GM12878 (cell line): Measurements from ENCODE around the gene CAMTA1. TPM values are rescaled to one million over a fixed set of nuclear protein-coding genes. Genes with fewer than 3 reads are reported as not detected.

Source experiments
- CHD1 ChIP-seq: IDR thresholded peaks from 2 replicates; pipeline ENCODE4 v1.6.1; 2012; ENCODE audit warnings: low read depth, low read length, improper control_type of control experiment
- CHD4 ChIP-seq: fragments of 200-600 bp; sonication (generic); IDR thresholded peaks from 2 replicates; pipeline ENCODE4 v1.6.1; 2016; ENCODE audit warnings: mild to moderate bottlenecking
- ESRRA ChIP-seq: IDR thresholded peaks from 2 replicates; pipeline ENCODE4 v1.6.1; 2012; ENCODE audit warnings: mild to moderate bottlenecking, low read length, improper control_type of control experiment
- MYB ChIP-seq: fragments of 150-350 bp; IDR thresholded peaks from 2 replicates; pipeline ENCODE4 v1.6.1; 2014; ENCODE audit warnings: mild to moderate bottlenecking, low read depth, low read length, borderline replicate concordance
- NR2C2 ChIP-seq: IDR thresholded peaks from 2 replicates; pipeline ENCODE4 v1.6.1; 2011; ENCODE audit warnings: borderline replicate concordance, low read depth; ENCODE audit not compliant: control insufficient read depth, insufficient read length
- SP1 ChIP-seq: IDR thresholded peaks from one replicate; pipeline ENCODE4 v1.6.1; 2011; ENCODE audit warnings: low read depth, low read length
- TARDBP ChIP-seq: IDR thresholded peaks from 2 replicates; pipeline ENCODE4 v1.6.1; 2016; ENCODE audit warnings: borderline replicate concordance
- polyA plus RNA-seq, 11 experiments: library from polyadenylated mRNA; depleted of rRNA in 4 of 11; unstranded in 6 of 11; stranded (reverse) in 5 of 11; fragments of >200 nt; fragmentation: Nextera tagmentation in 4 of 11; fragmentation: Illumina TruSeq in 1 of 11; extraction: Ambion mirVana in 4 of 11; extraction: Trizol in 1 of 11; gene quantifications; 1 replicate in 1 of 11; 2 replicates in 10 of 11; pipeline versions ENCODE4 v1.2.1 to v1.2.3, GENCODE V29; 2011 to 2016; ENCODE audit warnings: inconsistent platforms in 2 of 11, missing spikeins in 2 of 11, low read depth in 1 of 11
- total RNA-seq, 4 experiments: library from RNA; depleted of rRNA in 3 of 4; stranded (reverse); fragments of >200 nt in 3 of 4; fragmentation: Illumina TruSeq in 1 of 4; extraction: Trizol in 1 of 4; gene quantifications; 2 replicates each; pipeline versions ENCODE4 v1.2.1 to v1.2.3, GENCODE V29; 2013 to 2021
- TF ChIP-seq, protein P1 (sequence below): fragments of 450-650 bp; IDR thresholded peaks from 2 replicates; pipeline ENCODE4 v1.6.1; 2016; ENCODE audit warnings: mild to moderate bottlenecking, moderate library complexity, borderline replicate concordance
- TF ChIP-seq, protein P2 (sequence below): fragments of 450-650 bp; formaldehyde crosslinking; IDR thresholded peaks from 2 replicates; pipeline ENCODE4 v1.4.0; 2022; ENCODE audit warnings: mild to moderate bottlenecking, moderate library complexity

CAMTA1 gene
- total and polyA plus RNA-seq, 10 of the 15 experiments (the other 5 are each of a cell fraction or from before 2014, with no cell fraction given) = 37.7 to 148 (median 76.4) TPM

DNA sequence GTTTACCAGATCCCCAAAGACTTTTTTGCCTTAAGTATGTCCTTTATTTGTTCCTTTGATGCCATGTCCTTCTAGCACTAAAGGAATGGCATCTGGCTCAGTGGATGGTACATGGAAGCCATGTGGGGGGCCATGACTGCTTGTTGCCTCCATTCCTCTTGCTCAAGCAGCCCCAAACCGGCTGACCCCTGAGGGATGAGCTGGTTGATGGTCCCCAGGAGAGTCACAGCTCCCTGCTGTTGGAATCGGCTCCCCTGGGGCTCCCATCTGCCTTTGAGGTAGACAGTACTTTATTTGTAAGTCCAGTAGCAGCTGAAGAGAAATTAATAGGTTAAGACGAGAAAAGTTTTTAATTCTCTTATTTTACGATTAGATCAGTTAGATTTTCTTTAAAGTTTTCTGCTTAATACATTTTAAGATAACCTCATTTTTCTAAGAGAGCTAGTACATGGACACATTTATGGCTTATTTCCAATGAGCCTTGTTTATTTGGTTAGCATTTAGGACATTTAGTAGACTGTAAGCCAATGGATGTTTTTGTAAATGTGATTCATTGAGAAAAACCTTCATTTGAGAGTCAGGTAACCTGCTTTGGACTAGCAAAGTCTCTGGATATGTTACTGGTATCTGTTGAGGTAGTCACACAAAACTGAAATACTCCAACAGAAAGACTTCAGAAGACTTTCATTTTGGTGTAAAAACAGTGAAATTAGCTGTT, 88.2 kb downstream of the CAMTA1 start (continued):
- TF ChIP-seq, protein P1, sequence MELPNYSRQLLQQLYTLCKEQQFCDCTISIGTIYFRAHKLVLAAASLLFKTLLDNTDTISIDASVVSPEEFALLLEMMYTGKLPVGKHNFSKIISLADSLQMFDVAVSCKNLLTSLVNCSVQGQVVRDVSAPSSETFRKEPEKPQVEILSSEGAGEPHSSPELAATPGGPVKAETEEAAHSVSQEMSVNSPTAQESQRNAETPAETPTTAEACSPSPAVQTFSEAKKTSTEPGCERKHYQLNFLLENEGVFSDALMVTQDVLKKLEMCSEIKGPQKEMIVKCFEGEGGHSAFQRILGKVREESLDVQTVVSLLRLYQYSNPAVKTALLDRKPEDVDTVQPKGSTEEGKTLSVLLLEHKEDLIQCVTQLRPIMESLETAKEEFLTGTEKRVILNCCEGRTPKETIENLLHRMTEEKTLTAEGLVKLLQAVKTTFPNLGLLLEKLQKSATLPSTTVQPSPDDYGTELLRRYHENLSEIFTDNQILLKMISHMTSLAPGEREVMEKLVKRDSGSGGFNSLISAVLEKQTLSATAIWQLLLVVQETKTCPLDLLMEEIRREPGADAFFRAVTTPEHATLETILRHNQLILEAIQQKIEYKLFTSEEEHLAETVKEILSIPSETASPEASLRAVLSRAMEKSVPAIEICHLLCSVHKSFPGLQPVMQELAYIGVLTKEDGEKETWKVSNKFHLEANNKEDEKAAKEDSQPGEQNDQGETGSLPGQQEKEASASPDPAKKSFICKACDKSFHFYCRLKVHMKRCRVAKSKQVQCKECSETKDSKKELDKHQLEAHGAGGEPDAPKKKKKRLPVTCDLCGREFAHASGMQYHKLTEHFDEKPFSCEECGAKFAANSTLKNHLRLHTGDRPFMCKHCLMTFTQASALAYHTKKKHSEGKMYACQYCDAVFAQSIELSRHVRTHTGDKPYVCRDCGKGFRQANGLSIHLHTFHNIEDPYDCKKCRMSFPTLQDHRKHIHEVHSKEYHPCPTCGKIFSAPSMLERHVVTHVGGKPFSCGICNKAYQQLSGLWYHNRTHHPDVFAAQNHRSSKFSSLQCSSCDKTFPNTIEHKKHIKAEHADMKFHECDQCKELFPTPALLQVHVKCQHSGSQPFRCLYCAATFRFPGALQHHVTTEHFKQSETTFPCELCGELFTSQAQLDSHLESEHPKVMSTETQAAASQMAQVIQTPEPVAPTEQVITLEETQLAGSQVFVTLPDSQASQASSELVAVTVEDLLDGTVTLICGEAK = no peak
- TF ChIP-seq CHD1 (no peak), ESRRA (no peak), MYB (no peak), TARDBP (no peak), CHD4 (no peak), SP1 (no peak), NR2C2 (no peak)
- TF ChIP-seq, protein P2, sequence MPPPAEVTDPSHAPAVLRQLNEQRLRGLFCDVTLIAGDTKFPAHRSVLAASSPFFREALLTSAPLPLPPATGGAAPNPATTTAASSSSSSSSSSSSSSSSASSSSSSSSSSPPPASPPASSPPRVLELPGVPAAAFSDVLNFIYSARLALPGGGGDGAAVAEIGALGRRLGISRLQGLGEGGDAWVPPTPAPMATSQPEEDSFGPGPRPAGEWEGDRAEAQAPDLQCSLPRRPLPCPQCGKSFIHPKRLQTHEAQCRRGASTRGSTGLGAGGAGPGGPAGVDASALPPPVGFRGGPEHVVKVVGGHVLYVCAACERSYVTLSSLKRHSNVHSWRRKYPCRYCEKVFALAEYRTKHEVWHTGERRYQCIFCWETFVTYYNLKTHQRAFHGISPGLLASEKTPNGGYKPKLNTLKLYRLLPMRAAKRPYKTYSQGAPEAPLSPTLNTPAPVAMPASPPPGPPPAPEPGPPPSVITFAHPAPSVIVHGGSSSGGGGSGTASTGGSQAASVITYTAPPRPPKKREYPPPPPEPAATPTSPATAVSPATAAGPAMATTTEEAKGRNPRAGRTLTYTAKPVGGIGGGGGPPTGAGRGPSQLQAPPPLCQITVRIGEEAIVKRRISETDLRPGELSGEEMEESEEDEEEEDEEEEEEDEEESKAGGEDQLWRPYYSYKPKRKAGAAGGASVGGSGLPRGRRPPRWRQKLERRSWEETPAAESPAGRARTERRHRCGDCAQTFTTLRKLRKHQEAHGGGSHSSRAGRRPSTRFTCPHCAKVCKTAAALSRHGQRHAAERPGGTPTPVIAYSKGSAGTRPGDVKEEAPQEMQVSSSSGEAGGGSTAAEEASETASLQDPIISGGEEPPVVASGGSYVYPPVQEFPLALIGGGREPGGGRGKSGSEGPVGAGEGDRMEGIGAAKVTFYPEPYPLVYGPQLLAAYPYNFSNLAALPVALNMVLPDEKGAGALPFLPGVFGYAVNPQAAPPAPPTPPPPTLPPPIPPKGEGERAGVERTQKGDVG (CRISPR knock-in tag) = no peak
